Measurements from ENCODE around the gene TVP23A.

Gene TVP23A

GRCh38 chr16:10859020-10859419 is 40.4 kb upstream of the TVP23A start:
- no peak overlapping the region for H3K27ac ChIP-seq (ENCODE audit: low read length)
- H3K36me3 ChIP-seq (replicated peaks; ENCODE audit: insufficient read depth, low read length) = no peaks in the 10 kb centered on the region
- no peak overlapping the region for H2AFZ ChIP-seq (ENCODE audit: low read length)
- H3K9me2 ChIP-seq (replicated peaks; ENCODE audit: insufficient read depth, low read length) = no peaks in the 10 kb centered on the region
- H3K9ac ChIP-seq (ENCODE audit: low read length) = no peak overlapping the region
- no peaks in the 10 kb centered on the region for H3K9me3 ChIP-seq (replicated peaks; ENCODE audit: insufficient read depth, low read length)
- no peak overlapping the region for H3K4me2 ChIP-seq (ENCODE audit: low read depth, low read length)
- no peaks in the 10 kb centered on the region for H3F3A ChIP-seq (ENCODE audit: insufficient read depth, low read length)
- no peak for TF ChIP-seq EZH2 (optimal IDR thresholded peaks at IDR 0.05; ENCODE audit: low read depth, low read length)
- no peak for TF ChIP-seq EZH2phosphoT487 (IDR thresholded peaks at IDR 0.05; ENCODE audit: low read length)
- TF ChIP-seq CTCF (IDR thresholded peaks at IDR 0.05; ENCODE audit: low read length) = no peak
- no peaks in the 10 kb centered on the region for H3K4me1 ChIP-seq (ENCODE audit: low read length)
- no peaks in the 10 kb centered on the region for H3K27me3 ChIP-seq (replicated peaks; ENCODE audit: insufficient read depth, low read length)
- DNase-seq = no peak
- no peaks in the 10 kb centered on the region for H4K20me1 ChIP-seq (ENCODE audit: insufficient read depth, low read length)
- no peak overlapping the region for H3K4me3 ChIP-seq (ENCODE audit: low read length)
- H3K79me2 ChIP-seq (ENCODE audit: low read length) = no peaks in the 10 kb centered on the region

GRCh38 chr16:10858203-10858602 is 39.6 kb upstream of the TVP23A start:
- Histone ChIP-seq H2AFZ (ENCODE audit: low read length) (no peak overlapping the region), H3F3A (ENCODE audit: insufficient read depth, low read length) (no peaks in the 10 kb centered on the region), H3K9me3 (replicated peaks; ENCODE audit: insufficient read depth, low read length) (no peaks in the 10 kb centered on the region), H3K9me2 (replicated peaks; ENCODE audit: insufficient read depth, low read length) (no peaks in the 10 kb centered on the region), H3K27ac (ENCODE audit: low read length) (no peak overlapping the region), H3K36me3 (replicated peaks; ENCODE audit: insufficient read depth, low read length) (no peaks in the 10 kb centered on the region), H3K4me3 (ENCODE audit: low read length) (no peak overlapping the region), H3K27me3 (replicated peaks; ENCODE audit: insufficient read depth, low read length) (no peaks in the 10 kb centered on the region), H3K9ac (ENCODE audit: low read length) (no peak overlapping the region), H3K4me1 (ENCODE audit: low read length) (no peaks in the 10 kb centered on the region), H3K79me2 (ENCODE audit: low read length) (no peaks in the 10 kb centered on the region), H3K4me2 (ENCODE audit: low read depth, low read length) (no peak overlapping the region), H4K20me1 (ENCODE audit: insufficient read depth, low read length) (no peaks in the 10 kb centered on the region)
- TF ChIP-seq CTCF (IDR thresholded peaks at IDR 0.05; ENCODE audit: low read length) (no peak), EZH2phosphoT487 (IDR thresholded peaks at IDR 0.05; ENCODE audit: low read length) (no peak), EZH2 (optimal IDR thresholded peaks at IDR 0.05; ENCODE audit: low read depth, low read length) (no peak)
- DNase-seq = no peak

DNA sequence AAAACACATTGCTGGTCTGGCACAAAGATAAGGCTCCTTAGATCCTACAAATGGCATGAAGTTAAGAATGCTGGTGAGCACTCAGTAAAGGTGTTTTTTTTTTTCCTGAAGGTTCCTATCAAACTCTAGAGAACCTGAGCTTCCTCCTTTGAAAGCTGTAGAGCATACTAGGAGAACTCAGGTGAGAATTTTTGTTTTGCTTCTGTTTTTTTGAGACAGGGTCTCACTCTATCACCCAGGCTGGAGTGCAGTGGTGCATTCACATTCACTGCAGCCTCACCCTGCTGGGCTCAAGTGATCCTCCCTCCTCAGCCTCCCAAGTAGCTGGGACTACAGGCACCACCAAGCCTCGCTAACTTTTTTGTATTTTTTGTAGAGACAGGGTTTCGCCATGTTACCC is 37.4 kb upstream of the TVP23A start:
- no peaks in the 10 kb centered on the region for H3K36me3 ChIP-seq (replicated peaks; ENCODE audit: insufficient read depth, low read length)
- H3K9me3 ChIP-seq (replicated peaks; ENCODE audit: insufficient read depth, low read length) = no peaks in the 10 kb centered on the region
- no peak for DNase-seq
- no peak overlapping the region for H2AFZ ChIP-seq (ENCODE audit: low read length)
- H4K20me1 ChIP-seq (ENCODE audit: insufficient read depth, low read length) = no peaks in the 10 kb centered on the region
- H3K4me2 ChIP-seq (ENCODE audit: low read depth, low read length) = no peak overlapping the region
- H3F3A ChIP-seq (ENCODE audit: insufficient read depth, low read length) = no peaks in the 10 kb centered on the region
- TF ChIP-seq CTCF (IDR thresholded peaks at IDR 0.05; ENCODE audit: low read length) (no peak), EZH2phosphoT487 (IDR thresholded peaks at IDR 0.05; ENCODE audit: low read length) (no peak), EZH2 (optimal IDR thresholded peaks at IDR 0.05; ENCODE audit: low read depth, low read length) (no peak)
- H3K4me1 ChIP-seq (ENCODE audit: low read length) = no peaks in the 10 kb centered on the region
- no peak overlapping the region for H3K4me3 ChIP-seq (ENCODE audit: low read length)
- H3K9ac ChIP-seq (ENCODE audit: low read length) = no peak overlapping the region
- H3K79me2 ChIP-seq (ENCODE audit: low read length) = no peaks in the 10 kb centered on the region
- no peak overlapping the region for H3K27ac ChIP-seq (ENCODE audit: low read length)
- H3K27me3 ChIP-seq (replicated peaks; ENCODE audit: insufficient read depth, low read length) = no peaks in the 10 kb centered on the region
- no peaks in the 10 kb centered on the region for H3K9me2 ChIP-seq (replicated peaks; ENCODE audit: insufficient read depth, low read length)
